ENCODE results near the gene SLC25A41.

- TF ChIP-seq, protein P1, sequence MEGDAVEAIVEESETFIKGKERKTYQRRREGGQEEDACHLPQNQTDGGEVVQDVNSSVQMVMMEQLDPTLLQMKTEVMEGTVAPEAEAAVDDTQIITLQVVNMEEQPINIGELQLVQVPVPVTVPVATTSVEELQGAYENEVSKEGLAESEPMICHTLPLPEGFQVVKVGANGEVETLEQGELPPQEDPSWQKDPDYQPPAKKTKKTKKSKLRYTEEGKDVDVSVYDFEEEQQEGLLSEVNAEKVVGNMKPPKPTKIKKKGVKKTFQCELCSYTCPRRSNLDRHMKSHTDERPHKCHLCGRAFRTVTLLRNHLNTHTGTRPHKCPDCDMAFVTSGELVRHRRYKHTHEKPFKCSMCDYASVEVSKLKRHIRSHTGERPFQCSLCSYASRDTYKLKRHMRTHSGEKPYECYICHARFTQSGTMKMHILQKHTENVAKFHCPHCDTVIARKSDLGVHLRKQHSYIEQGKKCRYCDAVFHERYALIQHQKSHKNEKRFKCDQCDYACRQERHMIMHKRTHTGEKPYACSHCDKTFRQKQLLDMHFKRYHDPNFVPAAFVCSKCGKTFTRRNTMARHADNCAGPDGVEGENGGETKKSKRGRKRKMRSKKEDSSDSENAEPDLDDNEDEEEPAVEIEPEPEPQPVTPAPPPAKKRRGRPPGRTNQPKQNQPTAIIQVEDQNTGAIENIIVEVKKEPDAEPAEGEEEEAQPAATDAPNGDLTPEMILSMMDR (IDR thresholded peaks at IDR 0.05; ENCODE audit: poor library complexity): no peak
- TF ChIP-seq EZH2 (IDR thresholded peaks at IDR 0.05; ENCODE audit: borderline replicate concordance): no peak
Observed at GRCh38 chr19:6409346-6409745, 24.2 kb downstream of the SLC25A41 start.
